Measurements from ENCODE around the gene HOXB3. TPM values are rescaled to one million over a fixed set of nuclear protein-coding genes. Genes with fewer than 3 reads are reported as not detected.

Gene HOXB3
- total RNA-seq, 1 experiment from 2014 or later, result 151 TPM

DNA sequence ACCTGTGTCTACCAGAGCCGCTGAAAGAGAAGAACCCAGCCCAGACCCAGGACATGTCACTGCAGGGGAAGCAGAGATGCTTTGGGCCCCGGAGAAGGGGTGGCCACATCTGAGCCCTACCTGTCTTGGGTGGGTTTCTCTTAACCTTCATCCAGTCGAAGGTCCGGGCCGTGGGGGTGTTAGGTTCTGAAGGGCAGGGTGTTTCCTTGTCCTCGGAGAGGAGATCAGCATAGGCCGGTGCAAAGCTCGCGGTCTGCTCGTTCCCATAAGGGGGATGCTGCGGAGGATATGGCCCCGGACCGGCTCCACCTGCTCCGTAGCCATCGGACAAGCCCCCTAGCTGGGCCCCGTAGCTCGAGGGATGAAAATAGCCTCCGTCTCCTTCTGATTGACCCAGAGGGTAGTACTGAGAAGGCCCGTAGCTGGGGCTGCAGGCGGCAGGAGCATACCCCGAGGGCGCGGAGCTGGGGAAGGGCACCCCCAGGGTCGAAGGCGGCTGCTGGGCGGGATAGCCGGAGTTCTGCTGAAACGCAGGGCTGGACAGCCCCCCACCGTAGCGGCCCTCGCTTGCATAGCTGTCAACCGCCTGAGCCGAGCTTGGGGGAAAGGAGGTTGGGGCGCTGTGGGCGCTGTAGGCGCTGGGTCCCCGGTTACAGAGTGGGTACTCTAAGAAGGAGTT is 59.7 kb downstream of the HOXB3 start:
- CTCF ChIA-PET, result no interaction called here
- DNase-seq, result no peak
- H3K36me3 Mint-ChIP-seq (ENCODE audit: insufficient read depth, unreplicated experiment), result no peaks in the 10 kb centered on the region
- no peaks in the 10 kb centered on the region for H3K4me1 Mint-ChIP-seq (ENCODE audit: low read depth, unreplicated experiment)
- H3K9me3 Mint-ChIP-seq (ENCODE audit: low read depth, unreplicated experiment), result no peaks in the 10 kb centered on the region
- BruUV-seq (replicated peaks), result no TSS peak
- H3K27ac Mint-ChIP-seq (ENCODE audit: unreplicated experiment), result no peak overlapping the region
- TF ChIP-seq, protein P1, sequence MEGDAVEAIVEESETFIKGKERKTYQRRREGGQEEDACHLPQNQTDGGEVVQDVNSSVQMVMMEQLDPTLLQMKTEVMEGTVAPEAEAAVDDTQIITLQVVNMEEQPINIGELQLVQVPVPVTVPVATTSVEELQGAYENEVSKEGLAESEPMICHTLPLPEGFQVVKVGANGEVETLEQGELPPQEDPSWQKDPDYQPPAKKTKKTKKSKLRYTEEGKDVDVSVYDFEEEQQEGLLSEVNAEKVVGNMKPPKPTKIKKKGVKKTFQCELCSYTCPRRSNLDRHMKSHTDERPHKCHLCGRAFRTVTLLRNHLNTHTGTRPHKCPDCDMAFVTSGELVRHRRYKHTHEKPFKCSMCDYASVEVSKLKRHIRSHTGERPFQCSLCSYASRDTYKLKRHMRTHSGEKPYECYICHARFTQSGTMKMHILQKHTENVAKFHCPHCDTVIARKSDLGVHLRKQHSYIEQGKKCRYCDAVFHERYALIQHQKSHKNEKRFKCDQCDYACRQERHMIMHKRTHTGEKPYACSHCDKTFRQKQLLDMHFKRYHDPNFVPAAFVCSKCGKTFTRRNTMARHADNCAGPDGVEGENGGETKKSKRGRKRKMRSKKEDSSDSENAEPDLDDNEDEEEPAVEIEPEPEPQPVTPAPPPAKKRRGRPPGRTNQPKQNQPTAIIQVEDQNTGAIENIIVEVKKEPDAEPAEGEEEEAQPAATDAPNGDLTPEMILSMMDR (IDR thresholded peaks at IDR 0.05; ENCODE audit: unreplicated experiment), result no peak
- H3K4me3 Mint-ChIP-seq (ENCODE audit: low read depth, unreplicated experiment), result no peak overlapping the region
- peaks cover 56% of the 10 kb centered on the region for H3K27me3 Mint-ChIP-seq (ENCODE audit: unreplicated experiment)
- intact Hi-C loops (cut with micrococcal nuclease; ENCODE audit: unreplicated experiment), result no loop called here

DNA sequence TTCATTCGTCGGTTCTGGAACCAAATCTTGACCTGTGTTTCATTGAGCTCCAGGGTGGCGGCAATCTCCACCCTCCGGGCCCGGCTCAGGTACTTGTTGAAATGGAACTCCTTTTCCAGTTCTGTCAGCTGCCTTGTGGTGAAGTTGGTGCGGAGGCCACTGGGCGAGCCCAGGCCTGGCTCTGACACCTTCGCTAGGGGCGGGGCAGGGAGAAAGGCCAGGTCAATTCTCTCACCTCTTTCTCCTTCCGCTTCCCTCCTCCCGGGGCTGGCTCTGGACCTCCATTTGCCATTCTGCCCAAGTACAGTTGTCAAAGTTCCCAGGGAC is 60.4 kb downstream of the HOXB3 start:
- Mint-ChIP-seq H3K36me3 (ENCODE audit: insufficient read depth, unreplicated experiment) (no peaks in the 10 kb centered on the region), H3K27me3 (ENCODE audit: unreplicated experiment) (peaks cover 63% of the 10 kb centered on the region), H3K27ac (ENCODE audit: unreplicated experiment) (no peak overlapping the region), H3K4me3 (ENCODE audit: low read depth, unreplicated experiment) (no peak overlapping the region), H3K4me1 (ENCODE audit: low read depth, unreplicated experiment) (no peaks in the 10 kb centered on the region), H3K9me3 (ENCODE audit: low read depth, unreplicated experiment) (no peaks in the 10 kb centered on the region)
- no peak for DNase-seq
- intact Hi-C loops (cut with micrococcal nuclease; ENCODE audit: unreplicated experiment), result no loop called here
- no TSS peak for BruUV-seq (replicated peaks)
- CTCF ChIA-PET, result interaction anchor here (0.7 kb wide), 2 partner anchors 60 to 733 kb away, joined by 5 read pairs; no protein-coding TSS in a partner anchor
- TF ChIP-seq, protein P1 (IDR thresholded peaks at IDR 0.05; ENCODE audit: unreplicated experiment), result no peak

- Mint-ChIP-seq H3K9me3 (ENCODE audit: low read depth, unreplicated experiment) (no peaks in the 10 kb centered on the region), H3K4me3 (ENCODE audit: low read depth, unreplicated experiment) (no peak overlapping the region), H3K4me1 (ENCODE audit: low read depth, unreplicated experiment) (no peaks in the 10 kb centered on the region), H3K27ac (ENCODE audit: unreplicated experiment) (no peak overlapping the region), H3K27me3 (ENCODE audit: unreplicated experiment) (peaks cover 68% of the 10 kb centered on the region), H3K36me3 (ENCODE audit: insufficient read depth, unreplicated experiment) (no peaks in the 10 kb centered on the region)
- TF ChIP-seq, protein P1 (IDR thresholded peaks at IDR 0.05; ENCODE audit: unreplicated experiment), result no peak
- CTCF ChIA-PET, result interaction anchor here (0.7 kb wide), 2 partner anchors 59 to 734 kb away, joined by 5 read pairs; no protein-coding TSS in a partner anchor
- intact Hi-C loops (cut with micrococcal nuclease; ENCODE audit: unreplicated experiment), result no loop called here
- no TSS peak for BruUV-seq (replicated peaks)
- no peak for DNase-seq
These were observed 60.9 kb downstream of the HOXB3 start for GRCh38 chr17:48528936-48529682.

DNA sequence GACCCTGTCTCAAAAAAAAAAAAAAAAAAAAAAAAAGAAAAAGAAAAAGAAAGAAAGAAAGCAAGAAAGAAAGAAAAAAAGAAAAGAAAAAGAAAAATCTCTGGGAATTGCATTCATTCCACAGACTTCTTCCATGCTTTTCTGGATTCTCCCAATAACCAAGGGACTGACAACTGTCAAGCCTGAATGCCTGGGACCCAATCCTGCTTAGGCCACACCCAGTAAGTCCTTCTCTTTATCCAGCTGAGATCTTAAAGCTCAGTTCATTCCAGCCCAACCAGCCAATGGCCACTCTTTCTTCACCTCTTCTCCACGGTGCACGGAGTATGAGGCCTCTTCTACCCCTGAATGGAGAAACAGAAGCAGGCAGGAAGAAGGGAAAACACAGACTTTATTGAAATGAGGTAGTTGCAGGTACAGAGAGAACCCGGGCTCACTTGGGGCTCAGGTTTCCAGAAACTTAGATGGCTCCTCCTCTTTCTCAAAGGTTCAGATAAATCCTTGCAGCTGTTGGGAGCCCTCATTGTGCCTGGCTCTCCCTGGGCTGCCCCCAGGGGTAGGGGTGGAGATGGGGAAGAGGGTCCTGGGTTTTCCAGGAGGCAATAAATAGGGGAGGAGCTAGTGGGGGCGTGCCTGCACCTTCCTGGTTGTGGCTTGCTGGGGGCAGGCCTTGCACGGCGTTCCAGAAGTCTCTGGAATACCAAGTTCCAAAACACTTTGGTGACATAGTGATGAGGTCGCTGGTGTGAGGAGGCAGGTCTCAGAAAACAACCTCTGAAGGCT is 61.7 kb downstream of the HOXB3 start:
- no peak for DNase-seq
- Mint-ChIP-seq H3K27me3 (ENCODE audit: unreplicated experiment) (peaks cover 75% of the 10 kb centered on the region), H3K27ac (ENCODE audit: unreplicated experiment) (no peak overlapping the region), H3K4me1 (ENCODE audit: low read depth, unreplicated experiment) (no peaks in the 10 kb centered on the region), H3K4me3 (ENCODE audit: low read depth, unreplicated experiment) (no peak overlapping the region), H3K36me3 (ENCODE audit: insufficient read depth, unreplicated experiment) (no peaks in the 10 kb centered on the region), H3K9me3 (ENCODE audit: low read depth, unreplicated experiment) (no peaks in the 10 kb centered on the region)
- CTCF ChIA-PET, result interaction anchor here (0.6 kb wide), 1 partner anchor 17 kb away, joined by 4 read pairs; no protein-coding TSS in a partner anchor
- TF ChIP-seq, protein P1 (IDR thresholded peaks at IDR 0.05; ENCODE audit: unreplicated experiment), result no peak
- intact Hi-C loops (cut with micrococcal nuclease; ENCODE audit: unreplicated experiment), result no loop called here
- BruUV-seq (replicated peaks), result no TSS peak

Data from Calu3 (cell line).